ENCODE results near the gene EMSY.

- no peak for TF ChIP-seq CTCF (IDR thresholded peaks at IDR 0.05; ENCODE audit: insufficient read depth, low read length)
- TF ChIP-seq POLR2AphosphoS5 (IDR thresholded peaks at IDR 0.05; ENCODE audit: low read depth): no peak
These were observed 133.3 kb downstream of the EMSY start for GRCh38 chr11:76577921-76578653.

All from HL-60 (cell line).